Mesothelial cell of epicardium (in vitro differentiated cells): ENCODE results near the gene MGST1. TPM values are rescaled to one million over a fixed set of nuclear protein-coding genes. Genes with fewer than 3 reads are reported as not detected.

ENCODE experiments used
- DNase-seq, 2 experiments: peaks; one replicate each; pipeline ENCODE4 v3.0.0; 2021; ENCODE audit warnings: low spot score in 2 of 2; ENCODE audit not compliant: unreplicated experiment in 2 of 2
- H3K27ac Mint-ChIP-seq: 2 replicates; pipeline ENCODE4 v1.8.0; 2021; ENCODE audit warnings: mixed read lengths
- H3K27me3 Mint-ChIP-seq: 2 replicates; pipeline ENCODE4 v1.8.0; 2021; ENCODE audit warnings: low read depth, mixed read lengths
- H3K36me3 Mint-ChIP-seq: 2 replicates; pipeline ENCODE4 v1.8.0; 2021; ENCODE audit warnings: mixed read lengths
- H3K4me1 Mint-ChIP-seq: 2 replicates; pipeline ENCODE4 v1.8.0; 2021; ENCODE audit warnings: mixed read lengths
- H3K4me3 Mint-ChIP-seq: 2 replicates; pipeline ENCODE4 v1.8.0; 2021; ENCODE audit warnings: mild to moderate bottlenecking, moderate library complexity, mixed read lengths
- H3K9me3 Mint-ChIP-seq: 2 replicates; pipeline ENCODE4 v1.8.0; 2021; ENCODE audit warnings: mixed read lengths
- total RNA-seq: library from RNA; stranded (reverse); gene quantifications from 3 replicates; pipeline ENCODE4 v1.2.1, GENCODE V29; 2021
- TF ChIP-seq, protein P1 (sequence below): fragments of 200-600 bp; sonication (generic); IDR thresholded peaks from one replicate; pipeline ENCODE4 v1.5.0; 2021; ENCODE audit warnings: antibody characterized with exemption; ENCODE audit not compliant: unreplicated experiment

Gene MGST1
- total RNA-seq, 1 donor from 2014 or later = 24.0 TPM

DNA sequence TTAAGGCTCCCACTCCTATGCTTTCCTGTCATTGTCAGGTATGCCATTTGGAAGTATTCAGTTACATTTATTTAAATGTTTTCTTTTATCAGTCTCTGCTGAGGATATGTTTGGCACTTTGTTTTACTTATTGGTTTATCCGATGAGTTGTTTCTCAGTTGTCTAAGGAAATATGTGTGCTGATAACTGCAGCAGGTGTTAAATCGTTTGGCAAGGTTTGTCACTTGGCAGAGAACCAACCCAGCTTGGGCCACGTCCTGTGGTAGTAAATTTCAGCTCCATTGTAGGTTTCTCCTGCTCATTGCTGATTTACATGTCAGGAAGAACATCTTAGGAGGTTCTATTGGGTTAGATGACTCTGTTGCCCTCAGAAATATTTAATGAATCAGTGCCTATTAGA is 22.0 kb upstream of the MGST1 start:
- no peaks in the 10 kb centered on the region for H3K4me1 Mint-ChIP-seq
- DNase-seq = no peak
- H3K4me3 Mint-ChIP-seq = no peak overlapping the region
- H3K27ac Mint-ChIP-seq = no peak overlapping the region
- H3K27me3 Mint-ChIP-seq = no peaks in the 10 kb centered on the region
- TF ChIP-seq, protein P1, sequence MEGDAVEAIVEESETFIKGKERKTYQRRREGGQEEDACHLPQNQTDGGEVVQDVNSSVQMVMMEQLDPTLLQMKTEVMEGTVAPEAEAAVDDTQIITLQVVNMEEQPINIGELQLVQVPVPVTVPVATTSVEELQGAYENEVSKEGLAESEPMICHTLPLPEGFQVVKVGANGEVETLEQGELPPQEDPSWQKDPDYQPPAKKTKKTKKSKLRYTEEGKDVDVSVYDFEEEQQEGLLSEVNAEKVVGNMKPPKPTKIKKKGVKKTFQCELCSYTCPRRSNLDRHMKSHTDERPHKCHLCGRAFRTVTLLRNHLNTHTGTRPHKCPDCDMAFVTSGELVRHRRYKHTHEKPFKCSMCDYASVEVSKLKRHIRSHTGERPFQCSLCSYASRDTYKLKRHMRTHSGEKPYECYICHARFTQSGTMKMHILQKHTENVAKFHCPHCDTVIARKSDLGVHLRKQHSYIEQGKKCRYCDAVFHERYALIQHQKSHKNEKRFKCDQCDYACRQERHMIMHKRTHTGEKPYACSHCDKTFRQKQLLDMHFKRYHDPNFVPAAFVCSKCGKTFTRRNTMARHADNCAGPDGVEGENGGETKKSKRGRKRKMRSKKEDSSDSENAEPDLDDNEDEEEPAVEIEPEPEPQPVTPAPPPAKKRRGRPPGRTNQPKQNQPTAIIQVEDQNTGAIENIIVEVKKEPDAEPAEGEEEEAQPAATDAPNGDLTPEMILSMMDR = no peak
- peaks cover 10% of the 10 kb centered on the region for H3K9me3 Mint-ChIP-seq
- H3K36me3 Mint-ChIP-seq = no peaks in the 10 kb centered on the region

DNA sequence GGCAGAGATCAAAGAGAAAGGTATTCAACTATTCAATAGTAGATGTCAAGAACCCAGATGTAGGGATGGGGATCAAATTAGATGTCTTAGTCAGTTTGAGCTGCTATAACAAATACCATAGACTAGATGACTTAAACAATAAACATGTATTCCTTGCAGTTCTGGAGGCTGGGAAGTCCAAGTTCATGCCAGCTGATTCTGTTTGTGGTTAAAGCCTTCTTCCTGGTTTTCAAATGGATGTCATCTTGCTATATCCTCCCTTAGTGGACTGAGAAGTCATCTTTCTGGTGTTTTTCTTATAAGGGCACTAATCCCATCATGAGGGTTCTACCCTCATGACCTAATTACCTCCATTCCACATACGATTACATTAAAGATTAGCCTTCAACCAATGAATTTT is 19.5 kb upstream of the MGST1 start:
- Mint-ChIP-seq H3K9me3 (peaks cover 10% of the 10 kb centered on the region), H3K27me3 (no peaks in the 10 kb centered on the region), H3K36me3 (no peaks in the 10 kb centered on the region), H3K27ac (no peak overlapping the region), H3K4me3 (no peak overlapping the region), H3K4me1 (no peaks in the 10 kb centered on the region)
- no peak for DNase-seq
- TF ChIP-seq, protein P1 = no peak

GRCh38 chr12:16329594-16329993 is 17.9 kb upstream of the MGST1 start:
- TF ChIP-seq, protein P1 = no peak
- Mint-ChIP-seq H3K4me3 (no peak overlapping the region), H3K27ac (no peak overlapping the region), H3K4me1 (no peaks in the 10 kb centered on the region), H3K9me3 (peaks cover 10% of the 10 kb centered on the region), H3K36me3 (no peaks in the 10 kb centered on the region), H3K27me3 (no peaks in the 10 kb centered on the region)
- DNase-seq = no peak

DNA sequence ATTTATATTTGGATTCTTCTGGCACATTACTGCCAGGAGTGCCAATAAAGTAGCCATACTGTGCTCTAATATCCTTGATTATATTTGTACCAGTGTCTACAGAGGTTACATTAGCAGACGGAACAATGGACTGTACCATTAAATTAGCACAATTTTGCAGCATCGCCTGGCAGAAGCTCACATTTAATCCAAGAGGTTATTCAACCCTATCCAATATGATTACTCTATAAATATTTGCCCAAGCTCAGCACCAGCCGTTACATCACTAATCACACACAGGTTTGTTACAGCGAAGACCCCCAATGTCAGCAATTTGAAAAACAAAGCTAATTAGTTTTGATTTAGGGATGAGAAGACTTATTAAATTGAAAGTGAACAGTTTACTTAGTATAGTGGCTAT is 16.9 kb upstream of the MGST1 start:
- H3K4me3 Mint-ChIP-seq = no peak overlapping the region

DNA sequence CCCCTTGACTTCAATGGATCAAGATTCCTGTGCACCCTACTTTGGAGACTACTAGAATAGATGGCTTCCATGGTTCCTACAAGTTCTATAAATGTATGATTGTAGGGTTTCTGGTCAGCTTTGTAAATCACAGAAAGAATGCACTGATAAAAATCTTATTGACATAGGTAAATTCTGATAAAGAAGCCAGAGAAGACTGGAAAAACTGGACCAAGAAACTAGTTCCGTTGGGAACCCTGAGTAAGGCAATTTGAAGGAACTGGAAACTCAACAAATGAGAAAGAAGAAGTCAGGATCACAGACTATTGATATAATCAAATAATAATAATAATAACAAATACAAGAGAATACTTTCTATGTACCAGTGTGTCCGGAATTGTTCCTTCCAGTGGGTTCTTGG is 15.4 kb upstream of the MGST1 start:
- H3K27ac Mint-ChIP-seq = no peak overlapping the region
- no peak for DNase-seq
- TF ChIP-seq, protein P1 = no peak
- no peaks in the 10 kb centered on the region for H3K36me3 Mint-ChIP-seq
- H3K4me3 Mint-ChIP-seq = no peak overlapping the region
- H3K9me3 Mint-ChIP-seq = peaks cover 10% of the 10 kb centered on the region
- H3K27me3 Mint-ChIP-seq = no peaks in the 10 kb centered on the region
- H3K4me1 Mint-ChIP-seq = no peaks in the 10 kb centered on the region

More for the DNA sequence above, 16.9 kb upstream of the MGST1 start:
- no peak for DNase-seq
- H3K4me1 Mint-ChIP-seq = no peaks in the 10 kb centered on the region
- TF ChIP-seq, protein P1 = no peak
- H3K27ac Mint-ChIP-seq = no peak overlapping the region
- H3K36me3 Mint-ChIP-seq = no peaks in the 10 kb centered on the region
- no peaks in the 10 kb centered on the region for H3K27me3 Mint-ChIP-seq
- peaks cover 10% of the 10 kb centered on the region for H3K9me3 Mint-ChIP-seq

- Mint-ChIP-seq H3K4me3 (no peak overlapping the region), H3K9me3 (no peaks in the 10 kb centered on the region), H3K27me3 (no peaks in the 10 kb centered on the region), H3K27ac (no peak overlapping the region), H3K36me3 (no peaks in the 10 kb centered on the region), H3K4me1 (no peaks in the 10 kb centered on the region)
- TF ChIP-seq, protein P1 = no peak
- no peak for DNase-seq
These were observed 11.6 kb upstream of the MGST1 start for GRCh38 chr12:16335838-16336237.
